Naive thymus-derived CD4-positive, alpha-beta T cell (primary cell): ENCODE results near the gene SLC8A3. TPM values are rescaled to one million over a fixed set of nuclear protein-coding genes. Genes with fewer than 3 reads are reported as not detected.

Experiments used
- ATAC-seq: fragments of 150-1000 bp; cut with Tn5 transposase; 2 replicates; pipeline ENCODE4 v1.10.0; 2021; ENCODE audit warnings: mild to moderate bottlenecking, moderate library complexity
- CTCF ChIA-PET: fragments of 350-600 bp; sonication (Branson Sonifier 250); formaldehyde crosslinking; loops from one replicate; lab custom pipeline; 2021; ENCODE audit warnings: antibody characterized with exemption; lab: Charles Lee
- POLR2A ChIA-PET: fragments of 350-600 bp; sonication (Branson Sonifier 250); formaldehyde crosslinking; loops from one replicate; lab custom pipeline; 2021; ENCODE audit warnings: antibody characterized with exemption, inconsistent platforms; lab: Charles Lee
- DNase-seq, 9 donors: peaks; one replicate each; pipeline versions ENCODE4 v3.0.0 to v3.0.0-alpha.2; 2020 to 2022; ENCODE audit warnings: mixed read lengths in 1 of 9
- H3K27ac ChIP-seq: one replicate; pipeline ENCODE4 v1.7.0; 2013; ENCODE audit warnings: mild to moderate bottlenecking, low read depth, low read length, moderate library complexity
- H3K27me3 ChIP-seq, 2 donors: one replicate each; pipeline ENCODE4 v1.7.0; 2013; ENCODE audit warnings: low read length in 2 of 2, mild to moderate bottlenecking in 2 of 2, moderate library complexity in 2 of 2; ENCODE audit not compliant: control insufficient read depth in 2 of 2, insufficient read depth in 2 of 2
- H3K36me3 ChIP-seq, 3 experiments: 1 replicate in 2 of 3; 2 replicates in 1 of 3; pipeline ENCODE4 v1.7.0; 2013; ENCODE audit warnings: low read length in 3 of 3, mild to moderate bottlenecking in 3 of 3, moderate library complexity in 1 of 3; ENCODE audit not compliant: insufficient read depth in 3 of 3, control insufficient read depth in 2 of 3
- H3K4me1 ChIP-seq, 2 donors: one replicate each; pipeline ENCODE4 v1.7.0; 2013; ENCODE audit warnings: low read length in 2 of 2, mild to moderate bottlenecking in 2 of 2, moderate library complexity in 1 of 2; ENCODE audit not compliant: control insufficient read depth in 2 of 2, insufficient read depth in 2 of 2
- H3K4me3 ChIP-seq: 2 replicates; pipeline ENCODE4 v1.7.0; 2013; ENCODE audit warnings: mild to moderate bottlenecking, low read length
- H3K9me3 ChIP-seq, 3 experiments: 1 replicate in 2 of 3; 2 replicates in 1 of 3; pipeline ENCODE4 v1.7.0; 2013; ENCODE audit warnings: low read length in 3 of 3; ENCODE audit not compliant: control insufficient read depth in 2 of 3
- H3K27ac Mint-ChIP-seq, 9 donors: one replicate each; pipeline ENCODE4 v1.8.0; 2020 to 2022; ENCODE audit warnings: mixed read lengths in 9 of 9, mild to moderate bottlenecking in 8 of 9, moderate library complexity in 5 of 9, inconsistent platforms in 2 of 9
- H3K27me3 Mint-ChIP-seq, 5 donors: one replicate each; pipeline ENCODE4 v1.8.0; 2021 to 2022; ENCODE audit warnings: mixed read lengths in 5 of 5, mild to moderate bottlenecking in 1 of 5
- H3K36me3 Mint-ChIP-seq, 5 donors: one replicate each; pipeline ENCODE4 v1.8.0; 2020 to 2022; ENCODE audit warnings: mixed read lengths in 5 of 5, mild to moderate bottlenecking in 3 of 5, inconsistent platforms in 1 of 5
- H3K4me1 Mint-ChIP-seq, 7 donors: one replicate each; pipeline ENCODE4 v1.8.0; 2020 to 2022; ENCODE audit warnings: mixed read lengths in 7 of 7, mild to moderate bottlenecking in 3 of 7, inconsistent platforms in 1 of 7
- H3K4me3 Mint-ChIP-seq, 10 donors: one replicate each; pipeline ENCODE4 v1.8.0; 2020 to 2022; ENCODE audit warnings: mild to moderate bottlenecking in 10 of 10, mixed read lengths in 10 of 10, moderate library complexity in 6 of 10, inconsistent platforms in 2 of 10
- H3K9me3 Mint-ChIP-seq, 11 donors: one replicate each; pipeline ENCODE4 v1.8.0; 2020 to 2022; ENCODE audit warnings: mixed read lengths in 11 of 11, mild to moderate bottlenecking in 4 of 11, inconsistent platforms in 1 of 11, moderate library complexity in 1 of 11
- intact Hi-C, 2 donors: fragments of 100-400 bp; cut with micrococcal nuclease; formaldehyde crosslinking; loops; one replicate each; pipeline ENCODE4 v1.15.1; 2023
- polyA plus RNA-seq, 2 donors: library from polyadenylated mRNA; unstranded; fragments of 300-500 nt; fragmentation: Illumina TruSeq; gene quantifications; one replicate each; pipeline ENCODE4 v1.2.3, GENCODE V29; 2021
- total RNA-seq, 6 experiments: library from RNA in 5 of 6; stranded (reverse) in 5 of 6; gene quantifications; 1 replicate in 5 of 6; 2 replicates in 1 of 6; pipeline ENCODE4 v1.2.3 and lab custom pipeline; 2021 to 2026

Gene SLC8A3
- total and polyA plus RNA-seq, 7 experiments from 2014 or later, result 0.13 to 0.47 (median 0.31) TPM; not detected in 4

- DNase-seq, result no peak
- Mint-ChIP-seq H3K9me3 (no peaks in the 10 kb centered on the region), H3K27me3 (peaks cover 6 to 27% (median 16%) of the 10 kb centered on the region in 5 donors), H3K4me1 (no peaks in the 10 kb centered on the region), H3K36me3 (no peaks in the 10 kb centered on the region), H3K4me3 (no peak overlapping the region), H3K27ac (no peak overlapping the region)
- H3K36me3 ChIP-seq, result no peaks in the 10 kb centered on the region
- H3K9me3 ChIP-seq, result no peaks in the 10 kb centered on the region
- POLR2A ChIA-PET, result no interaction called here
- no peaks in the 10 kb centered on the region for H3K27me3 ChIP-seq
- CTCF ChIA-PET, result no interaction called here
- no peak overlapping the region for H3K27ac ChIP-seq
- no peak for ATAC-seq
- H3K4me1 ChIP-seq, result no peaks in the 10 kb centered on the region
- no peak overlapping the region for H3K4me3 ChIP-seq
- intact Hi-C loops, result no loop called here
Measured at GRCh38 chr14:70148911-70149595, 39.7 kb downstream of the SLC8A3 start.

GRCh38 chr14:70148351-70148750 is 40.4 kb downstream of the SLC8A3 start:
- Histone ChIP-seq H3K4me3 (no peak overlapping the region), H3K4me1 (no peaks in the 10 kb centered on the region), H3K27ac (no peak overlapping the region), H3K36me3 (no peaks in the 10 kb centered on the region), H3K27me3 (no peaks in the 10 kb centered on the region), H3K9me3 (no peaks in the 10 kb centered on the region)
- H3K4me1 Mint-ChIP-seq, result no peaks in the 10 kb centered on the region
- no peaks in the 10 kb centered on the region for H3K9me3 Mint-ChIP-seq
- H3K27ac Mint-ChIP-seq, result no peak overlapping the region
- intact Hi-C loops, result no loop called here
- H3K27me3 Mint-ChIP-seq, result peaks cover 6 to 31% (median 16%) of the 10 kb centered on the region in 5 donors
- ATAC-seq (no peak), DNase-seq (no peak)
- ChIA-PET POLR2A (no interaction called here), CTCF (no interaction called here)
- H3K36me3 Mint-ChIP-seq, result no peaks in the 10 kb centered on the region
- no peak overlapping the region for H3K4me3 Mint-ChIP-seq

GRCh38 chr14:70144046-70144445 is 44.7 kb downstream of the SLC8A3 start:
- CTCF ChIA-PET, result no interaction called here
- H3K27ac ChIP-seq, result no peak overlapping the region
- H3K4me3 Mint-ChIP-seq, result no peak overlapping the region
- H3K4me3 ChIP-seq, result no peak overlapping the region
- H3K9me3 ChIP-seq, result no peaks in the 10 kb centered on the region
- ATAC-seq (no peak), DNase-seq (no peak)
- no peaks in the 10 kb centered on the region for H3K4me1 ChIP-seq
- H3K27me3 ChIP-seq, result no peaks in the 10 kb centered on the region
- H3K36me3 Mint-ChIP-seq, result no peaks in the 10 kb centered on the region
- H3K27me3 Mint-ChIP-seq, result peaks cover 18 to 28% (median 23%) of the 10 kb centered on the region in 5 donors
- no peak overlapping the region for H3K27ac Mint-ChIP-seq
- H3K36me3 ChIP-seq, result no peaks in the 10 kb centered on the region
- POLR2A ChIA-PET, result no interaction called here
- H3K9me3 Mint-ChIP-seq, result no peaks in the 10 kb centered on the region
- intact Hi-C loops, result no loop called here
- no peaks in the 10 kb centered on the region for H3K4me1 Mint-ChIP-seq

DNA sequence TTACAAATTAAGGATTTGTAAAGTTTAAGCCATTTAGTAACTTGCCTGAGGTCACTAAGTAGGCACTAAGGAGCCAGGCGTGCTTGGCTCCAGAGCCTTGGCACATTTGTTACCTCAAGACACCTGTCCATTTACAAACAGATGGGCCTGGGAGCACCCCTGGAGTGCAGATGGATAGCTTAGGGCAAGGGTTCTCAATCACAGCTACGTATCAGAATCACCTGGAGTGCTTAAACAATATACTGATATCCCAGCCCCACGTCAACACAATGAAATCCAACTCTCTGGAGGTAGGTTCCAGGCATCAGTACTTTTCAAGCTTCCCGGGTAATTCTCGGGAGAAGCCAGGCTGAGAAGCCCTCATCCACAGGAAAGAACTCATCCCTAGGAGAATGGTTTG is 45.4 kb downstream of the SLC8A3 start:
- no peaks in the 10 kb centered on the region for H3K9me3 Mint-ChIP-seq
- Histone ChIP-seq H3K36me3 (no peaks in the 10 kb centered on the region), H3K9me3 (no peaks in the 10 kb centered on the region), H3K27me3 (no peaks in the 10 kb centered on the region), H3K27ac (no peak overlapping the region), H3K4me3 (no peak overlapping the region), H3K4me1 (no peaks in the 10 kb centered on the region)
- ATAC-seq (no peak), DNase-seq (no peak)
- intact Hi-C loops, result no loop called here
- H3K4me3 Mint-ChIP-seq, result no peak overlapping the region
- ChIA-PET CTCF (no interaction called here), POLR2A (no interaction called here)
- H3K27me3 Mint-ChIP-seq, result peaks cover 18 to 26% (median 22%) of the 10 kb centered on the region in 5 donors
- no peaks in the 10 kb centered on the region for H3K4me1 Mint-ChIP-seq
- no peak overlapping the region for H3K27ac Mint-ChIP-seq
- H3K36me3 Mint-ChIP-seq, result no peaks in the 10 kb centered on the region

- no peak for DNase-seq
- Mint-ChIP-seq H3K27me3 (peaks cover 12 to 25% (median 15%) of the 10 kb centered on the region in 5 donors), H3K9me3 (no peaks in the 10 kb centered on the region), H3K4me1 (no peaks in the 10 kb centered on the region), H3K4me3 (no peak overlapping the region), H3K36me3 (no peaks in the 10 kb centered on the region), H3K27ac (no peak overlapping the region)
- ATAC-seq, result no peak
- no peak overlapping the region for H3K27ac ChIP-seq
- POLR2A ChIA-PET, result no interaction called here
- no peaks in the 10 kb centered on the region for H3K9me3 ChIP-seq
- no peaks in the 10 kb centered on the region for H3K4me1 ChIP-seq
- CTCF ChIA-PET, result no interaction called here
- intact Hi-C loops, result no loop called here
- H3K36me3 ChIP-seq, result no peaks in the 10 kb centered on the region
- no peaks in the 10 kb centered on the region for H3K27me3 ChIP-seq
- H3K4me3 ChIP-seq, result no peak overlapping the region
Measured at GRCh38 chr14:70140614-70141013, 48.1 kb downstream of the SLC8A3 start.

DNA sequence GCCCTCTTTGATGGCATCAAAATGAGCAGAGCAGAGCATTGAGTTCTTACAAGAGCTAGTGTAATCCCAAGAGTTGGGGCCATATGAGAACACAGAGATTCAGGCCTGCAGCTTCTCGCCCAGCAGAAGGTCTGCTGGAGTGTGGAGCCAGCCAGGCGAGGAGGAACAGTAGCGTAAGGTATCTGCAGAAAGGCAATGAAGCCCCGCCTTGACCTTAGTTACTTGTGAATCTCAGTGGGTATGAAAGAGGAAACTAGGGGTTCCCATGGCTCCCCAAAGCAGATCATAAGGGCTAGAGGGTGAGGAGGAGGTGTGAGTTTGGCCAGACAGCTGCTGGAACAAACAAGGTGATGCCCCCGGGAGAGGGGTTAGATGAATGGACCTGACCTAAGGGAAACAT is 49.4 kb downstream of the SLC8A3 start:
- H3K4me1 ChIP-seq, result no peaks in the 10 kb centered on the region
- H3K9me3 Mint-ChIP-seq, result no peaks in the 10 kb centered on the region
- no peaks in the 10 kb centered on the region for H3K27me3 ChIP-seq
- H3K36me3 Mint-ChIP-seq, result no peaks in the 10 kb centered on the region
- H3K27ac ChIP-seq, result no peak overlapping the region
- ChIA-PET POLR2A (no interaction called here), CTCF (no interaction called here)
- no peaks in the 10 kb centered on the region for H3K4me1 Mint-ChIP-seq
- DNase-seq (no peak), ATAC-seq (no peak)
- H3K4me3 ChIP-seq, result no peak overlapping the region
- no peak overlapping the region for H3K4me3 Mint-ChIP-seq
- intact Hi-C loops, result no loop called here
- H3K9me3 ChIP-seq, result no peaks in the 10 kb centered on the region
- peaks cover 14 to 29% (median 24%) of the 10 kb centered on the region in 5 donors for H3K27me3 Mint-ChIP-seq
- H3K36me3 ChIP-seq, result no peaks in the 10 kb centered on the region
- no peak overlapping the region for H3K27ac Mint-ChIP-seq

- H3K4me1 ChIP-seq, result no peaks in the 10 kb centered on the region
- no peaks in the 10 kb centered on the region for H3K36me3 Mint-ChIP-seq
- H3K27me3 Mint-ChIP-seq, result peaks cover 11 to 28% (median 21%) of the 10 kb centered on the region in 5 donors
- POLR2A ChIA-PET, result no interaction called here
- H3K4me3 ChIP-seq, result no peak overlapping the region
- intact Hi-C loops, result no loop called here
- no peaks in the 10 kb centered on the region for H3K4me1 Mint-ChIP-seq
- H3K36me3 ChIP-seq, result no peaks in the 10 kb centered on the region
- H3K9me3 Mint-ChIP-seq, result no peaks in the 10 kb centered on the region
- DNase-seq, result no peak
- H3K27ac ChIP-seq, result no peak overlapping the region
- H3K9me3 ChIP-seq, result no peaks in the 10 kb centered on the region
- H3K27me3 ChIP-seq, result no peaks in the 10 kb centered on the region
- no peak overlapping the region for H3K4me3 Mint-ChIP-seq
- no peak for ATAC-seq
- H3K27ac Mint-ChIP-seq, result no peak overlapping the region
- CTCF ChIA-PET, result no interaction called here
Measured at GRCh38 chr14:70137788-70138187, 51.0 kb downstream of the SLC8A3 start.
